Heart left ventricle (tissue), 16 donors: Measurements from ENCODE around the gene NDP. TPM values are rescaled to one million over a fixed set of nuclear protein-coding genes. Genes with fewer than 3 reads are reported as not detected.

ENCODE experiments used
- ATAC-seq, 4 donors: fragments of 200-7000 bp; cut with Tn5 transposase; one replicate each; pipeline ENCODE4 v1.9.1; 2020 to 2022; ENCODE audit warnings: moderate library complexity in 4 of 4, mild to moderate bottlenecking in 3 of 4, moderate number of reproducible peaks in 1 of 4
- DNase-seq, 5 donors: peaks; one replicate each; pipeline ENCODE4 v3.0.0-alpha.2; 2020
- H3K27ac ChIP-seq, 12 donors: fragments of 200-600 bp; sonication (generic) in 4 of 12; one replicate each; pipeline versions ENCODE4 v1.5.0 to v1.8.0; 2016 to 2022; ENCODE audit warnings: mild to moderate bottlenecking in 2 of 12
- H3K27me3 ChIP-seq, 9 donors: fragments of 200-600 bp; sonication (generic) in 2 of 9; one replicate each; pipeline versions ENCODE4 v1.5.1 to v1.8.0; 2016 to 2022; ENCODE audit warnings: mild to moderate bottlenecking in 3 of 9
- H3K36me3 ChIP-seq, 9 donors: fragments of 200-600 bp; sonication (generic) in 2 of 9; one replicate each; pipeline versions ENCODE4 v1.5.0 to v1.8.0; 2018 to 2022; ENCODE audit warnings: mild to moderate bottlenecking in 2 of 9
- H3K4me1 ChIP-seq, 12 donors: fragments of 200-600 bp; sonication (generic) in 4 of 12; one replicate each; pipeline versions ENCODE4 v1.5.0 to v1.8.0; 2016 to 2022; ENCODE audit warnings: mild to moderate bottlenecking in 3 of 12
- H3K4me3 ChIP-seq, 12 donors: fragments of 200-600 bp; sonication (generic) in 4 of 12; one replicate each; pipeline versions ENCODE4 v1.5.0 to v1.8.0; 2017 to 2022; ENCODE audit warnings: mild to moderate bottlenecking in 9 of 12, moderate library complexity in 4 of 12
- H3K9me3 ChIP-seq, 12 donors: fragments of 200-600 bp; sonication (generic) in 4 of 12; one replicate each; pipeline versions ENCODE4 v1.5.0 to v1.8.0; 2016 to 2022; ENCODE audit warnings: mild to moderate bottlenecking in 1 of 12
- CTCF ChIP-seq, 12 donors: fragments of 200-600 bp; sonication (generic) in 4 of 12; IDR thresholded peaks; one replicate each; pipeline versions ENCODE4 v1.5.0 to v1.8.0; 2018 to 2022; ENCODE audit warnings: antibody characterized with exemption in 12 of 12, mild to moderate bottlenecking in 5 of 12
- POLR2A ChIP-seq, 2 donors: fragments of 450-650 bp; IDR thresholded peaks; one replicate each; pipeline ENCODE4 v1.6.1; 2017; ENCODE audit warnings: antibody characterized with exemption in 2 of 2, mild to moderate bottlenecking in 2 of 2, moderate library complexity in 2 of 2
- WGBS, 4 donors: extraction: QIAGEN DNeasy Blood & Tissue Kit in 2 of 4; methylation state at CpG; one replicate each; pipeline versions ENCODE4 v1.1.5 to v1.1.7; 2013 to 2018; 5-methylcytosine and 5-hydroxymethylcytosine counted together
- intact Hi-C, 10 donors: fragments of 100-400 bp; cut with DNase I; formaldehyde crosslinking; loops; one replicate each; pipeline versions ENCODE4 v1.11.1 to v1.14.2; 2022
- polyA plus RNA-seq, 2 donors: library from polyadenylated mRNA; stranded (reverse); fragments of 200-250 nt; gene quantifications; one replicate each; pipeline ENCODE4 v1.2.3, GENCODE V29; 2013
- total RNA-seq, 9 donors: library from RNA; depleted of rRNA in 2 of 9; stranded (reverse); fragments of >200 nt in 2 of 9; fragmentation: NEBNext Ultra II Directional in 3 of 9; extraction: Animal tissue kit (Norgen Biotek cat#: 25700) in 3 of 9; gene quantifications; one replicate each; pipeline versions ENCODE4 v1.1.0 to v1.2.4, GENCODE V29; 2016 to 2023
- donor health status: ischemic (EF 13 %, LVEDD 7.1; RV severe dilation, severe dysfunction).
- donor health status: healthy with polysubstance abuse.
- donor health status: DM: no; HTN: yes; CAD: no.
- donor health status: DM: no; HTN: no; CAD: no.
- donor health status: ischemic (EF 25% LVEDD 6.9; RV normal size, moderate dysfunction).
- donor health status: ischemic (EF 25% LVEDD 5.7; RV mildly dilated, moderate dysfunction).
- donor health status: healthy.
- donor health status: DM: yes; HTN: yes; CAD: no.
- donor health status: ischemic (EF 35%, LVEDD 5.7; RV mildly dilated, moderate dysfunction).
- donor health status: nonischemic (EF 11% LVEDD 7.7; RV severe dilation, severe dysfunction).
- donor health status: DM: yes; HTN: yes; CAD: no.
- donor health status: PGD.
- donor health status: ischemic (EF 29% LVEDD 5.4; RV normal size, mild dysfunction).
- donor health status: nonischemic (EF 23%, LVEDD 6.1; RV moderate dilation, normal function).

NDP gene
- total and polyA plus RNA-seq, 11 donors = 0.19 to 0.27 (median 0.20) TPM; not detected in 7

GRCh38 chrX:43961699-43962098 lies 11.5 kb downstream of the NDP start:
- WGBS, 4 donors = 46 to 55% (median 52%) methylated on average over 2 of the region's 2 CpGs
- DNase-seq (no peak), ATAC-seq (no peak)
- Histone ChIP-seq H3K4me3 (no peak overlapping the region), H3K27ac (no peak overlapping the region), H3K36me3 (no peaks in the 10 kb centered on the region), H3K27me3 (peaks cover 0 to 64% (median 0%) of the 10 kb centered on the region in 9 donors), H3K4me1 (no peaks in the 10 kb centered on the region), H3K9me3 (peaks cover 0 to 7% (median 0%) of the 10 kb centered on the region in 12 donors)
- TF ChIP-seq CTCF (IDR thresholded peaks at IDR 0.05) = peak in 1 of 12 donors; percentile 24
- TF ChIP-seq POLR2A (IDR thresholded peaks at IDR 0.05) = no peak
- intact Hi-C loops = loop anchor here in 7 of 10 donors (5.0 to 10.0 kb wide), 5 partner anchors 61 to 1226 kb away; no protein-coding TSS in a partner anchor

DNA sequence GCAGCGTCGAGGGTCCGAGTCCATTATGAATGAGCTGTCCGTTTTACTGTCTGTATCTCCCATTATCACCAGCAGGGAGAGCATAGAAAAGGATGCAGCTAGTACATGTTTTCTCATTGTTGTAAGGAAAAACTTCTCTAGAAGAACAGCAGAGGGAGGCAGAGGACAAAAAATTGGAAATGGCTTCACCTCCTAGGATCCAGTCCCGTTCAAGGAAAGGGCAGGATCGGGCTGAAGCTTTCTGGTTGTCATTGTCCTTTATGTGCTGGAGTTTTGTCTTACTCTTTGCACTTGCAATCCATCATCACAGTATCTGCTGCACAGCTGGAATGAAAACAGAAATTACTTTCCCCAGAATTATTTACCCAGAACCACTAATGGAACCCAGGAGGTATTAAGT lies 14.7 kb downstream of the NDP start:
- H3K9me3 ChIP-seq = peaks cover 0 to 7% (median 0%) of the 10 kb centered on the region in 12 donors
- H3K27me3 ChIP-seq = peaks cover 0 to 56% (median 0%) of the 10 kb centered on the region in 9 donors
- H3K4me3 ChIP-seq = no peak overlapping the region
- ATAC-seq (peak in 3 of 4 donors; percentile 63 to 84 (median 78)), DNase-seq (peak in 2 of 5 donors; percentile 21 to 29)
- H3K27ac ChIP-seq = no peak overlapping the region
- H3K36me3 ChIP-seq = no peaks in the 10 kb centered on the region
- WGBS, 4 donors = 2 to 8% (median 2%) methylated on average over 5 to 6 of the region's 6 CpGs
- no peak for TF ChIP-seq POLR2A (IDR thresholded peaks at IDR 0.05)
- TF ChIP-seq CTCF (IDR thresholded peaks at IDR 0.05) = peak; percentile 27 to 74 (median 64)
- no peaks in the 10 kb centered on the region for H3K4me1 ChIP-seq
- intact Hi-C loops = loop anchor here in 5 of 10 donors (2.0 to 10.0 kb wide), 7 partner anchors 68 to 1226 kb away; no protein-coding TSS in a partner anchor

DNA sequence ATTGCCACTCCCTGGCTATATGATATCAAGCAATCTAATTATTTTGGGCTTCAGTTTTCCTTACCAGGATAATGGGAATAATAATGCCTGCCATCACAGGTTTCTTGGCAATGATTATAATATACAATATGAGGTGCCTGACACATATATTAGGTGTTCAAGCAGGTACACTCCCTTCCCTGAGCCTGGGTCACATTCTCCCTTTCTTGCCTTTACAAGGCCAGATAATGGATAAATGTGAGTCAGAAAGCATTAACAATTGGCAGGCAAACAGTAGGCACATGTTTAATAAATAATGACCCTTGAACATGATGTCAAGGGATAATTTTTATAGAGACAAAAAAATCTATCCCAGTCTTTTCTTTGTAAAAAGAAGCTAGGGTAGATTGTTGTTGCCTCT lies 17.2 kb downstream of the NDP start:
- peaks cover 0 to 47% (median 0%) of the 10 kb centered on the region in 9 donors for H3K27me3 ChIP-seq
- no peaks in the 10 kb centered on the region for H3K36me3 ChIP-seq
- H3K9me3 ChIP-seq = no peaks in the 10 kb centered on the region
- H3K27ac ChIP-seq = no peak overlapping the region
- DNase-seq = no peak
- no peak for TF ChIP-seq POLR2A (IDR thresholded peaks at IDR 0.05)
- TF ChIP-seq CTCF (IDR thresholded peaks at IDR 0.05) = no peak
- ATAC-seq = no peak
- H3K4me3 ChIP-seq = no peak overlapping the region
- no peaks in the 10 kb centered on the region for H3K4me1 ChIP-seq
- intact Hi-C loops = loop anchor here in 5 of 10 donors (5.0 to 10.0 kb wide), 6 partner anchors 286 to 1229 kb away; no protein-coding TSS in a partner anchor

DNA sequence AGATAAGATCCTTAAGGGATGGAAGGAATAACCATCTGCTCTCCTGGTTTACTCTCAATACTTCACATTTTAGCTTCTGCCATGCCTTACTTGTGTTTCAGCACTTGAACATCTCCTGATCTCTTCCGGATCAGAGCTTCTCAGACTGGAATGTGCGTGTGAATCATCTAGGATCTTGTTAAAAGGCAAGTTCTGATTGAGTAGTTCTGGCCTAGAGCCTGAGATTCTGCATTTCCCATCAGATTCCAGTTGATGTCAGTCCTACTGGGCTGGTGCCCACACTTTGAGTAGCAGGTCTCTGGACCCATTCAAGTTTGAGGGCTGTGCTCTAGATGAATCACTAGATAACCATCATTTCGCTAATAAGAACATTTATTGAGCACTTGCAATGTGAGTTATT lies 20.0 kb downstream of the NDP start:
- Histone ChIP-seq H3K4me1 (no peaks in the 10 kb centered on the region), H3K36me3 (no peaks in the 10 kb centered on the region), H3K4me3 (no peak overlapping the region), H3K9me3 (no peaks in the 10 kb centered on the region), H3K27me3 (peaks cover 0 to 45% (median 0%) of the 10 kb centered on the region in 9 donors), H3K27ac (no peak overlapping the region)
- DNase-seq (no peak), ATAC-seq (no peak)
- TF ChIP-seq POLR2A (IDR thresholded peaks at IDR 0.05) (no peak), CTCF (IDR thresholded peaks at IDR 0.05) (no peak)
- WGBS, 4 donors = 64 to 90% (median 76%) methylated on average over 3 of the region's 3 CpGs
- intact Hi-C loops = loop anchor here in 3 of 10 donors (10.0 kb wide), 4 partner anchors 292 to 1232 kb away; no protein-coding TSS in a partner anchor
